Stimulated activated CD4-positive, alpha-beta T cell treated with anti-CD3 and anti-CD28 coated beads, TNF-alpha, amount 100 ng/mL, for 24 hours (primary cell): ENCODE results near the gene NF2.
A peak's percentile ranks its signal among the peaks of the same experiment; 100 is the strongest.
"Not testable (repeated sequence)": the region's sequence is repeated elsewhere in the genome, so short reads cannot be mapped to it uniquely, and the experiment has no call there.

Experiments used
- DNase-seq, 3 experiments: peaks; one replicate each; pipeline ENCODE4 v3.0.0-alpha.2; 2020; ENCODE audit warnings: low read depth in 3 of 3

The NF2 gene

GRCh38 chr22:29603358-29604075 lies at the start of gene NF2:
NF2 (plus strand) TSS chr22:29603633; CDS start chr22:29603999, 366 bp downstream.
- DNase-seq = peak; percentile 95 to 98 (median 97)

DNA sequence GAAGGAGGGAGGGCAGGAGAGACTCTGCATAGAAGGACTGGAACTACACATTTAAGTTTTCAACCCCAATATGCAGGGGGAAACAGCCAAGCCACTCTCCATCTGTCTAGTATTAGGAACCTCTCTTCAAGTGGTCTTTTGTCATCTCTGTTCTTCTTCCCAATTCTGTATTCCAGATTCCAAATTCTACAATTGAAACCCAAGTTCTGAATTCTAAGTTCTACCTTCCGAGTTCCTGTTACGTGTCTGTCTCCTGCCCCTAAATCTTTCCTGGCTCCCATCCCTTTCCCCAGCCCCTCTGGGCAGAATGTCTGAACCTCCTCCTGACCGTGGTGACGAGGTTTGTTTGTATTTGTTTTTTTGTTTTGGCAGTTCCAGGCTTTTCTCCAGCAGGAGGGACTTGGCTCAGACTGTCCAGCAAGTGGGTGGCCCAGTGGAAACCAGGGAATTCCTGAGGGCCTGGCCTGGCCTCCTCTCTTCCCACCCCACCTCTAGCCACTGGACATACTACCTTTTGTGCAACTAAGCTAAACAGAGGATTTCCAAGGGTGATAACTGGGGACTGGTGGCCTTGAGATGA lies 48.3 kb upstream of the NF2 start:
- no peak for DNase-seq

- DNase-seq = no peak
Measured at GRCh38 chr22:29559030-29559429, 44.4 kb upstream of the NF2 start.

DNA sequence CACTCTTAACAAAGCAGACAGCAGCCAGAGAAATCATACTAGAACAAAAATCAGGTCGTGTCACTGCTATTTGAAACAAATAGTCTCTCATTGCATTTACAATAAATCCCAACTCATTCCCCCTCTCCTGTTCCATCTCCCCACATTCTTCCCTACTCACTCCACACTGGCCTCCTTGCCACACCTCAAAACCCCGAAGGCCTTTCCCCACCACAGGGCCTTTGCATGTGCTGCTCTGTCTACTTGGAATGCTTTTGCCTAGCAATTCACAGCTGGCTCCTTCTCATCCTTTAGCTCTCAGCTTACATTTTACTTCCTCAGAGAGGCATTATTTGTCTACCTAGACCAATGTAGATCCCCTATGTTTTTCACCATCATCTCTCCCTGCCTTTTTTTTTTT lies 43.6 kb upstream of the NF2 start:
- DNase-seq = no peak

DNA sequence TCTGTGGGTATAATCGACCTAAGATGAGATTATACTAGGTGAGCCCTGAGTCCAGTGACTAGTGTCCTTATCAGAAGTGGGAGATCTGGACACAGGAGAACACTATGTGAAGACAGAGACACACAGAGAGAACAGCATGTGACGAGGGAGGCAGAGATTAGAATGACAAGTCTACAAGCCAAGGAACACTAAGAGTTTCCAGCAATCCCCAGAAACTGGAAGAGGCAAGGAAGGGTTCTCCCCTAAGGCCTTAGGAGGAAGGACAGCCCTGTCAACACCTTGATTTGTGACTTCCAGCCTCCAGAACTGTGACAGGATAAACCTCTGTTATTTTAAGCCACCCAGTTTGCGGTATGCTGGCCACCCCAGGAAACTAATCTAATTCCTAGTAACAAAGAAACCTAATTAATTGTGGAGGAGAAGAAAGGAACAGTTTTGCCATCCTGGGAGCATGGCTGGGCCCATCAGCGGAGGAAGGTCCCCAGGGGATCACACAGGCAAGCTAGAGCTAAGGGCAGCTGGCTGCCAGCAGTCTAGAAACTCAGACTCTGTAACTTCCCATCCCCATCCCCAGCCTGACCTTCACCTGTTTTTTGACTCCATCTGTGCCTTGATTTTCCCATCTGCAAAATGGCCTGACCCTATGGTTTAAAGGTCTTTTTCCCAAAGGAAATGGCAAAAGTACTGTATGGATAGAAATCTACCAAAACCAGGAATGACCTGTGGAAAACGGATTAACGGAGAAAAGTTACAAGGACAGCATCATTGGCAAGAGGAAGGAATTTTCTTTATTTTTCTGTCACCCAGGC lies 39.6 kb upstream of the NF2 start:
- no peak for DNase-seq

DNA sequence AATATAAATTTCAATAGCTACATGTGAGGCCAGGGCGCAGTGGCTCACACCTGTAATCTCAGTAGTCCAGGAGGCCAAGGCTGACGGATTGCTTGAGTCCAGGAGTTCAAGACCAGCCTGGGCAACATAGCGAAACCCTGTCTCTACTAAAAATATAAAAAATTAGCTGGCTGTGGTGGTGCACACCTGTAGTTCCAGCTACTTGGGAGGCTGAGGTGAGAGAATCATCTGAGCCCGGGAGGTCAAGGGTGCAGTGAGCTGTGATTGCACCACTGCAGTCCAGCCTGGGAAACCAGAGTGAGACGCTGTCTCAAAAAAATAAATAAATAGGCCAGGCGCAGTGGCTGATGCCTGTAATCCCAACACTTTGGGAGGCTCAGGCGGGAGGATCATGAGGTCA lies 36.9 kb upstream of the NF2 start:
- not testable (repeated sequence) for DNase-seq

DNA sequence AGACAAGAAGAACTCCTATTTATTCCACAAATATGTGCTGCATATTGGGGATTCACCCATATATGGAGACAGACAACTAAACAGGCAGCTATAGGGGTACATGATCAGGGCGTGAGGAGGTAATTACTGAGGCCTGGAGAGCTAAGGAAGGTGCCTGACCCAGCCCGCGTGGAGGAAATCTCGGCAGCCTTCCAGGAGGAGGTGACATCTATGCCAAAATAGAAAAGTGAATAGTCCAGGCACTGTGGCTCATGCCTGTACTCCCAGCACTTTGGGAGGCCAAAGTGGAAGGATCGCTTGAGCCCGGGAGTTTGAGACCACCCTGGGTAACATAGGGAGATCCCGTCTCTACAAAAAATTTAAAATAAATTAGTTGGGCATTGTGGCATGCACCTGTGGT lies 36.1 kb upstream of the NF2 start:
- no peak for DNase-seq

- no peak for DNase-seq
Measured at GRCh38 chr22:29569011-29569678, 34.3 kb upstream of the NF2 start.

DNA sequence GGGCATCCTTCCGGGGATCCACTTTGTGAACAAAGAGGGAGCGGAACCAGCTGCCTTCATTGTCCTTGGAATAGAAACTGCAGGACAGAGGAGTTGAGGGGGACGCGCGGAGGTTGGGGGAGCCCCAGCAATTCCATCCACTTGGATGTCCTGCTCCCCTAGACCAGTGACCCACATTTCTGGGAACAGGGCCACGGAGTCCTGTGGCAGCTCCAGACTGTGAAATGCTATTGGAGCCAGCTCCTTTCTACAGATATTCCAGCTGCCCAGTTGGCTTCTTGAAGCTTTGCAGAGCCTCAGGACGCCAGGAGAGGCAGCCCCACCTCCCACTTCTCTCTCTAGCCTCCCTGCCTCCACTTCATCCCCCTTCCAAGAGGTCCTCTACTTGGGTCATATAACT lies 33.0 kb upstream of the NF2 start:
- no peak for DNase-seq

DNA sequence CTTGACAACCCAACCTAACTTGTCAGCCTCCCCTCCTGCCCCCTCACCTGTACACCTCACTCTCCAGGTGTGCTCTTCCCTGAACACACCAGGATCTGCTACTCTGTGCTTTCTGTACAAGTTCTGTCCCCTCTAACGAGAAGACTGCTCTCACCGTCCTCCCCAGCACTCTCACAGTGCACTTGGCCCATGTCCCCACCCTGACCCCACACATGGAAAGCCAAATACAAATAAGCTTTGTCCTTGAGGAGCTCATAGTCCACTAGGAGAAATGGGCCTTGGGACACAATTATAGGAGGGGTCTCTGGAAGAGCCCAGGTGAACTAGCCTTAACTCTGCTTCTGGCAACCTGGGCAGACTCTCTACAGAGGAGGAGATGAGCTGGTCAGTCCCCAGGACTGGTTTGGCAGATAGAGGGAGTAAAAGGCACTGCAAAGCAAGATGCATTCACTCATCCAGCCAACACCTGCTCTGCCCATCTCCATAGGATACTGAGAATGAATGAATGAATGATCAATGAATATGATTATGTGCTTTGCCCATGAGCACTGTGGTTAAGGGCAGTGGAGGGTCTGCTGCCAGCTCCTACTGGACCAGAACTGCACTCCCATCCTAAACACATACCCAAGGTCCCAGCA lies 32.4 kb upstream of the NF2 start:
- DNase-seq = no peak

DNA sequence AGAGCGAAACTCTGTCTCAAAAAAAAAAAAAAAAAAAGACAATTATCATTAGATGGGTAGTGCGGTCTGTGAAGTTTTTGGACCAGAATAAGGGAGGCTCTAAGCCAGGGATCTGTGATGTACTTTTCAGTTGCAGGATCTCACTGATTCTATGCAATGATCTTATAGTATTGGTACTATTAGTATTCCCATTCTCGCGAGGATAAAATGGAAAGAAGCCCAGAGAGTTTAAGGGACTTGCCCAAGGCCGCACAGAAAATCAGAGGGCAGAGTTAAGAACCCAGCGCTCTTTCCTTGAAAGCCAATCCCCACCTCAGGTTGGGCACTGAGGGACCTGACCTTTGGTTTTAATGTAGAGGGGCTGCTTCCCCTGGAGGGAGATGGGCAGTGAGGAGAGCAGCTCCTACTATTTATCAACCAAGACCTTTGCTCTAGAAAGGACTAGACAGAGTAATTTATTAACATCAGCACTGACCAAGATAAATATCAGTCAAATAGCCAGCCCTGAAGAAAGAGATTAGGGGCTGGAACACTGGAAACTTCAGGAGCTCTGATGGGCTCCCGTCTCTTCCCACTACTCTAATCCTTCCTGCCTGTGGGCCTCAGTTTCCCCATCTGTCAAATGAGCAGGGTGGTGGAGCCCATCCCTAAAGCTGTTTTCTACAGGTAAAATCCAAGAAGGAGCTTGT lies 28.5 kb upstream of the NF2 start:
- no peak for DNase-seq

DNA sequence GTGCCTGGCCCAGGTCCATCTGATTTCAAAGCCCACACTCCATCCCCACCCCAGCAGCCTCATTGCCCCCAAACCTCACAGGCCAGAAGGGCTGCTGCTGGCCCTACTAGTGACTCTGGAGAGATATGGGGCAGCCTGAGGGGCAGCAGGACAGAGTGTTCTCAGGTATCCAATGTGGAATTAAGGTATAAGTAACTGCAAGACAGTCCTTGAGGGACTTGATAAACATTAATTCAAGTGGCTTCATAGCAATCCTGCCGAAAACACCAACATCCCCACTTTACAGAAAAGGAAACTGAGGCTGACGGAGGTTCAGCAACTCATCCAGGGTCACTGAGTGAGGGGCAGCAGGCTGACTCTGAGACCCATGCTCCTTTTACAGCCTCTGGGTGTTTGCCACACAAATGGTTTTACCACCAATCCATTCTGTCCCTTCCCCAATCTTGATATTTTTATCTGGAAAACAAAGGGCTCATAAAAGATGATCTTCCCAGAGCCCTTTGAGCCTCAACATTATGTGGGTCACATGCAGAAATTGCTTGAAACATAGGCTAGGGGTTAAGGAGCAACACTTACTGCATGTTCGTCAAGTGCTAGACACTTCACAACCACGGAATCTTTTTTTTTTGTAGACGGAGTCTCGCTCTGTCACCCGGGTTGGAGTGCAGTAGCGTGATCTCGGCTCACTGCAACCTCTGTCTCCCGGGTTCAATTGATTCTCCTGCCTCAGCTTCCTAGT lies 24.8 kb upstream of the NF2 start:
- no peak for DNase-seq

- DNase-seq = no peak
Measured at GRCh38 chr22:29580200-29580810, 23.1 kb upstream of the NF2 start.

DNA sequence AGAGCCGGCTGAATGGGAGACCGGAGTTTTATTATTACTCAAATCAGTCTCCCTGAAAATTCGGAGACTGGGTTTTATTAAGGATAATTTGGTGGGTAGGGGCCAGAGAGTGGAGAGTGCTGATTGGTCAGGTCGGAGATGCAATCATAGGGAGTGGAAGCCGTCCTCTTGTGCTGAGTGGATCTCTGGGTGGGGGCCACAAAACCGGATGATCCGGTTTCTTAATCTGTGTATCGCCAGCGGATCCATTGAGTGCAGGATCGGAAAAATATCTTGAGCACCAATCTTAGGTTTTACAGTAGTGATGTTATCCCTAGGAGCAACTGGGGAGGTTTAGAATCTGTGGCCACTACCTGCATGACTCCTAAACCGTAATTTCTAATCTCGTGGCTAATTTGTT lies 21.6 kb upstream of the NF2 start:
- no peak for DNase-seq

GRCh38 chr22:29584975-29585374 lies 18.5 kb upstream of the NF2 start:
- DNase-seq = no peak

DNA sequence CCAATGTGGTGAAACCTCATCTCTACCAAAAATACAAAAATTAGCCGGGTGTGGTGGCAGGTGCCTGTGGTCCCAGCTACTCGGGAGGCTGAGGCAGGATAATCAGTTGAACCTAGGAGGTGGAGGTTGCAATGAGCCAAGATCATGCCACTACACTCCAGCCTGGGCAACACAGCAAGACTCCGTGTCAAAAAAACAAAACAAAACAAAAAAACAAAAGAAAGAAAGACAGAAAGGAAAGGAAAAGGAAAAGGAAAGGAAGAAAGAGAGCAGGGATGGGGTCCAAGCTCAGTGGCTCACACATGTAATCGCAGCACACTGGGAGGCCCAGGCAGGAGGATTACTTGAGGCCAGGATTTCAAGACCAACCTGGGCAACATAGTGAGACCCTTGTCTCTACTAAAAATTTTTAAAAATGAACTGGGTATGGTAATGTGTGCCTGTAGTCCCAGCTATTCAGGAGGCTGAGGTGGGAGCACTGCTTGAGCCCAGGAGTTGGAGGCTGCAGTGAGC lies 17.2 kb upstream of the NF2 start:
- DNase-seq = not testable (repeated sequence)

- DNase-seq = no peak
Measured at GRCh38 chr22:29587938-29588699, 15.3 kb upstream of the NF2 start.

DNA sequence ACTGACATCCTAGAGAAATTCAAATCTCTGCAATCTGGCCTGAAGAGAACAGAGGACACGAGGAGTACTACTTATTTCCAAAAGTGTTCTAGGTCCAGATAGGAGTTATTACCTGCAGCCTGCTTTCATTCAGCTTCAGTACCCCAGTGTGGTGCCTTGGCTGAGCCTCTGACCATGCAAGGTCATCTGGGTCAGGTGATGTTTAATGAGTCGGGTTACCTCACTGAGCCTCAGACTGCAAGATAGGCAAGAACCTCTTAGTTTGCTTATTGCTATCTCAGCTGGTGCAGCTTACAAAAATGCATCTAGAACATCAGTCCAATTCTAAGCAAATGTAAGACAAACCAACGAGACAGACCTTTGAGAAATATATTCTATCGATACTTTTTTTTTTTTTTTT lies 9.5 kb upstream of the NF2 start:
- DNase-seq = no peak

GRCh38 chr22:29594447-29594846 lies 9.0 kb upstream of the NF2 start:
- not testable (repeated sequence) for DNase-seq
